ENCODE measurements around the gene TMEM218.

TMEM218 gene

DNA sequence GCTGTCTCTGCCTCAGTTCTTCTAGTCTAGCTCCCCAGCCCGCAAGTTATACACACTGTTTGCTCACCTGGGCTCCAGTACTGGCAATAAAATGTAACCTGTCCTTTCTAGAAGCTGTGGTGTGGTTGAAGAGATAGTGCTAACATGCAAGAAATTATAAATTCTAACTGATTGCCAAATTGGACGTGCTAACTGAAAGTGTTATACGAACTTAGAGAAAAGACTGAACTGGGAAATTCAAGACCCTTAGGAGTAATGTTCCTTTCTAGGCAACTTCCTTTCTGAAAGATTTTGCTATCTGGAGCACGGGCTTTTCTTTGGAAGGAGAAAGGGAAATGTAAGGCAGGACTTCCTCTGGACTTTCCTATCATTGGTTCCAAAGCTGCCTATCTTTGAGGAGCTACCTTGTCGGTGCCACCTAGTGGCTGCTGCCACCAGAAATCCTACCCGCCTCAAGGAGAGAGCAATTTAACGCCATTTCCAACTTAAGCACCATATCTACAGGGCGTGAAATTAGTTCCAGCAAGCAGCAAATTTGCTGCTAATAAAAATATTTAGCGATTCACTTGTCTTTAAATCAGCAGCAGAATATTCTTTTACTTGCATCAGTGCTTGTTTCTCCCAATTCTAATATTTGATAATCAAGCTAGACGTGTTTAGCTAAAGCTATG lies 12.7 kb upstream of the TMEM218 start:
- peak; percentile 79 for ATAC-seq
- TF ChIP-seq, protein P1, sequence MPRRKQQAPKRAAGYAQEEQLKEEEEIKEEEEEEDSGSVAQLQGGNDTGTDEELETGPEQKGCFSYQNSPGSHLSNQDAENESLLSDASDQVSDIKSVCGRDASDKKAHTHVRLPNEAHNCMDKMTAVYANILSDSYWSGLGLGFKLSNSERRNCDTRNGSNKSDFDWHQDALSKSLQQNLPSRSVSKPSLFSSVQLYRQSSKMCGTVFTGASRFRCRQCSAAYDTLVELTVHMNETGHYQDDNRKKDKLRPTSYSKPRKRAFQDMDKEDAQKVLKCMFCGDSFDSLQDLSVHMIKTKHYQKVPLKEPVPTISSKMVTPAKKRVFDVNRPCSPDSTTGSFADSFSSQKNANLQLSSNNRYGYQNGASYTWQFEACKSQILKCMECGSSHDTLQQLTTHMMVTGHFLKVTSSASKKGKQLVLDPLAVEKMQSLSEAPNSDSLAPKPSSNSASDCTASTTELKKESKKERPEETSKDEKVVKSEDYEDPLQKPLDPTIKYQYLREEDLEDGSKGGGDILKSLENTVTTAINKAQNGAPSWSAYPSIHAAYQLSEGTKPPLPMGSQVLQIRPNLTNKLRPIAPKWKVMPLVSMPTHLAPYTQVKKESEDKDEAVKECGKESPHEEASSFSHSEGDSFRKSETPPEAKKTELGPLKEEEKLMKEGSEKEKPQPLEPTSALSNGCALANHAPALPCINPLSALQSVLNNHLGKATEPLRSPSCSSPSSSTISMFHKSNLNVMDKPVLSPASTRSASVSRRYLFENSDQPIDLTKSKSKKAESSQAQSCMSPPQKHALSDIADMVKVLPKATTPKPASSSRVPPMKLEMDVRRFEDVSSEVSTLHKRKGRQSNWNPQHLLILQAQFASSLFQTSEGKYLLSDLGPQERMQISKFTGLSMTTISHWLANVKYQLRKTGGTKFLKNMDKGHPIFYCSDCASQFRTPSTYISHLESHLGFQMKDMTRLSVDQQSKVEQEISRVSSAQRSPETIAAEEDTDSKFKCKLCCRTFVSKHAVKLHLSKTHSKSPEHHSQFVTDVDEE (CRISPR knock-in tag; IDR thresholded peaks at IDR 0.05), result no peak
- TF ChIP-seq BACH2 (CRISPR knock-in tag; IDR thresholded peaks at IDR 0.05; ENCODE audit: borderline replicate concordance), result no peak
- TF ChIP-seq SNAI2 (CRISPR knock-in tag; IDR thresholded peaks at IDR 0.05), result no peak
- no peak for TF ChIP-seq ISL1 (CRISPR knock-in tag; IDR thresholded peaks at IDR 0.05)
- TF ChIP-seq ARNTL (CRISPR knock-in tag; IDR thresholded peaks at IDR 0.05; ENCODE audit: borderline replicate concordance, low read depth), result no peak
- TF ChIP-seq, protein P2, sequence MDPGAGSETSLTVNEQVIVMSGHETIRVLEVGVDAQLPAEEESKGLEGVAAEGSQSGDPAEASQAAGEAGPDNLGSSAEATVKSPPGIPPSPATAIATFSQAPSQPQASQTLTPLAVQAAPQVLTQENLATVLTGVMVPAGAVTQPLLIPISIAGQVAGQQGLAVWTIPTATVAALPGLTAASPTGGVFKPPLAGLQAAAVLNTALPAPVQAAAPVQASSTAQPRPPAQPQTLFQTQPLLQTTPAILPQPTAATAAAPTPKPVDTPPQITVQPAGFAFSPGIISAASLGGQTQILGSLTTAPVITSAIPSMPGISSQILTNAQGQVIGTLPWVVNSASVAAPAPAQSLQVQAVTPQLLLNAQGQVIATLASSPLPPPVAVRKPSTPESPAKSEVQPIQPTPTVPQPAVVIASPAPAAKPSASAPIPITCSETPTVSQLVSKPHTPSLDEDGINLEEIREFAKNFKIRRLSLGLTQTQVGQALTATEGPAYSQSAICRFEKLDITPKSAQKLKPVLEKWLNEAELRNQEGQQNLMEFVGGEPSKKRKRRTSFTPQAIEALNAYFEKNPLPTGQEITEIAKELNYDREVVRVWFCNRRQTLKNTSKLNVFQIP (CRISPR knock-in tag; IDR thresholded peaks at IDR 0.05; ENCODE audit: borderline replicate concordance, low read depth), result no peak
- TF ChIP-seq TCF4 (CRISPR knock-in tag; IDR thresholded peaks at IDR 0.05; ENCODE audit: borderline replicate concordance), result no peak
- TF ChIP-seq TOX (CRISPR knock-in tag; IDR thresholded peaks at IDR 0.05; ENCODE audit: borderline replicate concordance), result no peak
- TF ChIP-seq, protein P3, sequence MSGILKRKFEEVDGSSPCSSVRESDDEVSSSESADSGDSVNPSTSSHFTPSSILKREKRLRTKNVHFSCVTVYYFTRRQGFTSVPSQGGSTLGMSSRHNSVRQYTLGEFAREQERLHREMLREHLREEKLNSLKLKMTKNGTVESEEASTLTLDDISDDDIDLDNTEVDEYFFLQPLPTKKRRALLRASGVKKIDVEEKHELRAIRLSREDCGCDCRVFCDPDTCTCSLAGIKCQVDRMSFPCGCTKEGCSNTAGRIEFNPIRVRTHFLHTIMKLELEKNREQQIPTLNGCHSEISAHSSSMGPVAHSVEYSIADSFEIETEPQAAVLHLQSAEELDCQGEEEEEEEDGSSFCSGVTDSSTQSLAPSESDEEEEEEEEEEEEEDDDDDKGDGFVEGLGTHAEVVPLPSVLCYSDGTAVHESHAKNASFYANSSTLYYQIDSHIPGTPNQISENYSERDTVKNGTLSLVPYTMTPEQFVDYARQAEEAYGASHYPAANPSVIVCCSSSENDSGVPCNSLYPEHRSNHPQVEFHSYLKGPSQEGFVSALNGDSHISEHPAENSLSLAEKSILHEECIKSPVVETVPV (CRISPR knock-in tag; IDR thresholded peaks at IDR 0.05), result no peak
- no peak for TF ChIP-seq ZNF8 (CRISPR knock-in tag; IDR thresholded peaks at IDR 0.05)
- no peak for TF ChIP-seq ZFP3 (CRISPR knock-in tag; IDR thresholded peaks at IDR 0.05)
- TF ChIP-seq GLIS3 (CRISPR knock-in tag; IDR thresholded peaks at IDR 0.05), result no peak
- no peak for TF ChIP-seq ZNF565 (CRISPR knock-in tag; conservative IDR thresholded peaks at IDR 0.05; ENCODE audit: low read depth)
- TF ChIP-seq RARB (CRISPR knock-in tag; IDR thresholded peaks at IDR 0.05), result no peak
- TF ChIP-seq ESRRG (CRISPR knock-in tag; IDR thresholded peaks at IDR 0.05), result no peak
- TF ChIP-seq ZC3H10 (CRISPR knock-in tag; IDR thresholded peaks at IDR 0.05), result no peak
- no peak for TF ChIP-seq ZFP30 (CRISPR knock-in tag; IDR thresholded peaks at IDR 0.05)
- TF ChIP-seq, protein P4, sequence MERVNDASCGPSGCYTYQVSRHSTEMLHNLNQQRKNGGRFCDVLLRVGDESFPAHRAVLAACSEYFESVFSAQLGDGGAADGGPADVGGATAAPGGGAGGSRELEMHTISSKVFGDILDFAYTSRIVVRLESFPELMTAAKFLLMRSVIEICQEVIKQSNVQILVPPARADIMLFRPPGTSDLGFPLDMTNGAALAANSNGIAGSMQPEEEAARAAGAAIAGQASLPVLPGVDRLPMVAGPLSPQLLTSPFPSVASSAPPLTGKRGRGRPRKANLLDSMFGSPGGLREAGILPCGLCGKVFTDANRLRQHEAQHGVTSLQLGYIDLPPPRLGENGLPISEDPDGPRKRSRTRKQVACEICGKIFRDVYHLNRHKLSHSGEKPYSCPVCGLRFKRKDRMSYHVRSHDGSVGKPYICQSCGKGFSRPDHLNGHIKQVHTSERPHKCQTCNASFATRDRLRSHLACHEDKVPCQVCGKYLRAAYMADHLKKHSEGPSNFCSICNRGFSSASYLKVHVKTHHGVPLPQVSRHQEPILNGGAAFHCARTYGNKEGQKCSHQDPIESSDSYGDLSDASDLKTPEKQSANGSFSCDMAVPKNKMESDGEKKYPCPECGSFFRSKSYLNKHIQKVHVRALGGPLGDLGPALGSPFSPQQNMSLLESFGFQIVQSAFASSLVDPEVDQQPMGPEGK (CRISPR knock-in tag; IDR thresholded peaks at IDR 0.05; ENCODE audit: borderline replicate concordance), result no peak

DNA sequence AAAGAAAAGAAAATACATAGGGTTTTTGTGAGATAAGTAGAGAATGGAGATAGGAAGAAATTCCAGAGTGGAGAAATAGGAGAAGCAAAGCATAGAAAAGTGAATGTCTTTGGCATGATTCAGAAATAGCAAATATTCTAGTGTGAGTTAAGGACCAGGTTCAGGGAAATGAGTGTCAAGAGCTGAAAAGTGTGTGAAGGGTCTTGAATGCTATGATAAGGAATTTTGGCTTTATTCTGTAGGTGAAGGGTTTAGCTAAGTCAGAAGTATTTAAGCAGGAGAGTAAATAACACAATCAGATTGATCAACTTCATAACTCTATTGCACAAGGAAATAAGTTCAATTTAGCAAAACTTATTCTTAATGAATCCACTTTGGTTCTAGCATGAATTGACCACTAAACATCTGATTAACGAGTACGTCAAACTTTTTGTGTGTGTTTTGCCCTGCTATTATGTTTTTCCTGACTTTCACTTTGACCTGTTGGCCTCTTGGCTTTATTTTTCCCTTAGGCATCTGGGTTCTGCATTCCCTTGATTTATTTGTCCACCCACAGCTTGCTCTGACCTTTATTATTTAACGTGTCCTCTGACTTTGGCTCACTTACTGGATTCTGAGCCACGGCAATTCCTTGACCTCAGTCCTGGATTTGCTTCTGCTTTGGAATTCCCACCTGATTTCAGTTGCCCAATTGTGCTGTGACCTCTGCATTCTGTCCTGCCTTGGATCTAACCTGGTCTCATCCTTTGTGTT lies 11.9 kb upstream of the TMEM218 start:
- TF ChIP-seq ZC3H10 (CRISPR knock-in tag; IDR thresholded peaks at IDR 0.05), result no peak
- no peak for TF ChIP-seq ZFP3 (CRISPR knock-in tag; IDR thresholded peaks at IDR 0.05)
- no peak for TF ChIP-seq BACH2 (CRISPR knock-in tag; IDR thresholded peaks at IDR 0.05; ENCODE audit: borderline replicate concordance)
- no peak for ATAC-seq

DNA sequence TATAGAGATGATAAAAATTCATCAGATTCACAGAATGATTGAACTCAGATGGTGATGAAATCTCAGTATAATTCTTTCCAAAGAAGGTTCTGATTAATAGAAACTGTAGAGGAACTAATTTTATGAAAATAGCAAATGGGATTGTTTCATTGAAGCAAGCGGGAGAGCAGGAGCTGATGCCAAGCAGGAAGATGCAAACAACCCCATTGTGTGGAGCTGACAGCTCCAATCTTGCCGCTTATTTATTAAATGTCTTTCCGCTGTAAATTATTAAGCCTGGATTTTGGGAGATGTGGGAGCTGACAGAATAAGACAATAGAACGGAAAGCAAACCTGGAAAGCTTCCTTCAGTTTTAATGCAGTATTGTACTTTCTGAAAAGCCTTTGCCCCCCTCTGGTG lies 6.0 kb upstream of the TMEM218 start:
- ATAC-seq, result no peak
- no peak for TF ChIP-seq PPARA (CRISPR knock-in tag; IDR thresholded peaks at IDR 0.05; ENCODE audit: borderline replicate concordance)
- TF ChIP-seq ZNF565 (CRISPR knock-in tag; conservative IDR thresholded peaks at IDR 0.05; ENCODE audit: low read depth), result no peak
- TF ChIP-seq ARNTL (CRISPR knock-in tag; IDR thresholded peaks at IDR 0.05; ENCODE audit: borderline replicate concordance, low read depth), result no peak
- TF ChIP-seq OSR1 (CRISPR knock-in tag; IDR thresholded peaks at IDR 0.05), result no peak

Measured in SK-N-SH treated with all-trans-retinoic acid at 6 μM for 48 hours (cell line).